Measurements from ENCODE around the gene FLT3. TPM values are rescaled to one million over a fixed set of nuclear protein-coding genes. Genes with fewer than 3 reads are reported as not detected.

FLT3 gene
- total RNA-seq, 1 donor from 2014 or later, result 0.58 TPM

GRCh38 chr13:27955014-27955591, 145.3 kb downstream of the FLT3 start:
- peaks cover 4% of the 10 kb centered on the region for H3K9me3 Mint-ChIP-seq
- DNase-seq (ENCODE audit: low spot score in 2 of 2, unreplicated experiment in 2 of 2), result no peak
- peak overlapping the region; percentile 15 for H3K4me3 Mint-ChIP-seq
- H3K4me1 Mint-ChIP-seq, result peaks cover 18% of the 10 kb centered on the region
- H3K27me3 Mint-ChIP-seq (ENCODE audit: low read depth), result peaks cover 83% of the 10 kb centered on the region
- no peak for TF ChIP-seq CTCF (IDR thresholded peaks at IDR 0.05; ENCODE audit: unreplicated experiment)
- H3K27ac Mint-ChIP-seq, result no peak overlapping the region
- H3K36me3 Mint-ChIP-seq, result no peaks in the 10 kb centered on the region

- Mint-ChIP-seq H3K4me3 (peak overlapping the region; percentile 78), H3K4me1 (peaks cover 16% of the 10 kb centered on the region), H3K36me3 (no peaks in the 10 kb centered on the region), H3K27ac (peak overlapping the region; percentile 86), H3K9me3 (peaks cover 7% of the 10 kb centered on the region), H3K27me3 (ENCODE audit: low read depth) (peaks cover 82% of the 10 kb centered on the region)
- DNase-seq (ENCODE audit: low spot score in 2 of 2, unreplicated experiment in 2 of 2), result no peak
- no peak for TF ChIP-seq CTCF (IDR thresholded peaks at IDR 0.05; ENCODE audit: unreplicated experiment)
Observed at GRCh38 chr13:27954406-27954851, 145.9 kb downstream of the FLT3 start.

- H3K9me3 Mint-ChIP-seq, result peaks cover 7% of the 10 kb centered on the region
- peak overlapping the region; percentile 78 for H3K4me3 Mint-ChIP-seq
- TF ChIP-seq CTCF (IDR thresholded peaks at IDR 0.05; ENCODE audit: unreplicated experiment), result peak; percentile 93
- H3K36me3 Mint-ChIP-seq, result no peaks in the 10 kb centered on the region
- DNase-seq (ENCODE audit: low spot score in 2 of 2, unreplicated experiment in 2 of 2), result peak; percentile 75 to 93
- peaks cover 82% of the 10 kb centered on the region for H3K27me3 Mint-ChIP-seq (ENCODE audit: low read depth)
- H3K27ac Mint-ChIP-seq, result peak overlapping the region; percentile 86
- H3K4me1 Mint-ChIP-seq, result peaks cover 16% of the 10 kb centered on the region
Observed at GRCh38 chr13:27953676-27954405, 146.5 kb downstream of the FLT3 start.

Other genes with a start within 250 kb of the FLT3 start
- not detected in 3 replicates for gene PDX1, start 180.6 kb downstream of the FLT3 start, total RNA-seq
- gene CDX2, start 131.3 kb downstream of the FLT3 start, total RNA-seq, result 0.05 to 0.16 TPM in 2 of 3 replicates, not detected in the other
- gene URAD, start 111.9 kb downstream of the FLT3 start, total RNA-seq, result not detected in 3 replicates
- gene PAN3, start 38.0 kb upstream of the FLT3 start, total RNA-seq, result 58.0 to 61.3 TPM (median 58.2 TPM) in 3 replicates